Measurements from ENCODE around the gene FCRL4.

Gene FCRL4

DNA sequence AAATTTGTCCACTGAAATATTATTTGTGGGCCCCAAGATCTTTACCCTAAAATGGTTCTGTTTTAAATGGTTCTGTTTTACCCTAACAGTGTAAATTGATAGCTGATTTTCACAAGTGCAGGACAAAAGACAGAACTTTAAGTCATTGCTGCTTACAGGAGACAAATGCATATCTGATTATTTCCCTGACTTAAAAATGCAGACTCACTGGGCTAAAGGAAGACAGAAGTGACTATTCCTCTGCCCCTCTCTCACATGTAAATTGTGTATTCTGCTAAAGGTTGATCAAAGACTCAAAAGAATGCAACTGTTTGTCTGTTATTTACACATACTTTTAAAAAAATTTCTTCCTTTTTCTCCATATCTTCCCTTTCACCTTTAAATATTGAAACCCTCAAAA is 58.3 kb downstream of the FCRL4 start:
- no peak for TF ChIP-seq EZH2phosphoT487 (IDR thresholded peaks at IDR 0.05; ENCODE audit: borderline replicate concordance)
- TF ChIP-seq, protein P1, sequence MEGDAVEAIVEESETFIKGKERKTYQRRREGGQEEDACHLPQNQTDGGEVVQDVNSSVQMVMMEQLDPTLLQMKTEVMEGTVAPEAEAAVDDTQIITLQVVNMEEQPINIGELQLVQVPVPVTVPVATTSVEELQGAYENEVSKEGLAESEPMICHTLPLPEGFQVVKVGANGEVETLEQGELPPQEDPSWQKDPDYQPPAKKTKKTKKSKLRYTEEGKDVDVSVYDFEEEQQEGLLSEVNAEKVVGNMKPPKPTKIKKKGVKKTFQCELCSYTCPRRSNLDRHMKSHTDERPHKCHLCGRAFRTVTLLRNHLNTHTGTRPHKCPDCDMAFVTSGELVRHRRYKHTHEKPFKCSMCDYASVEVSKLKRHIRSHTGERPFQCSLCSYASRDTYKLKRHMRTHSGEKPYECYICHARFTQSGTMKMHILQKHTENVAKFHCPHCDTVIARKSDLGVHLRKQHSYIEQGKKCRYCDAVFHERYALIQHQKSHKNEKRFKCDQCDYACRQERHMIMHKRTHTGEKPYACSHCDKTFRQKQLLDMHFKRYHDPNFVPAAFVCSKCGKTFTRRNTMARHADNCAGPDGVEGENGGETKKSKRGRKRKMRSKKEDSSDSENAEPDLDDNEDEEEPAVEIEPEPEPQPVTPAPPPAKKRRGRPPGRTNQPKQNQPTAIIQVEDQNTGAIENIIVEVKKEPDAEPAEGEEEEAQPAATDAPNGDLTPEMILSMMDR (conservative IDR thresholded peaks at IDR 0.05; ENCODE audit: low read length): no peak
- no peak overlapping the region for H2AFZ ChIP-seq (ENCODE audit: low read length)
- H3K9me2 ChIP-seq (replicated peaks; ENCODE audit: low read depth, low read length): no peaks in the 10 kb centered on the region
- no peaks in the 10 kb centered on the region for H3F3A ChIP-seq (ENCODE audit: low read depth)
- no peaks in the 10 kb centered on the region for H3K79me2 ChIP-seq (ENCODE audit: insufficient read depth, low read length)
- no peak overlapping the region for H3K4me2 ChIP-seq (ENCODE audit: low read depth, low read length, poor library complexity, severe bottlenecking)
- H3K27me3 ChIP-seq (ENCODE audit: insufficient read depth, low read length, poor library complexity, severe bottlenecking): no peaks in the 10 kb centered on the region
- no peak overlapping the region for H3K4me3 ChIP-seq (ENCODE audit: low read length, poor library complexity, severe bottlenecking)
- H3K36me3 ChIP-seq (ENCODE audit: insufficient read depth, low read length): no peaks in the 10 kb centered on the region
- H3K9me3 ChIP-seq (ENCODE audit: insufficient read depth, low read depth, low read length): no peaks in the 10 kb centered on the region
- H3K4me1 ChIP-seq (ENCODE audit: insufficient read depth, low read length, poor library complexity, severe bottlenecking): no peaks in the 10 kb centered on the region
- no peak overlapping the region for H3K9ac ChIP-seq (ENCODE audit: low read depth, low read length, poor library complexity, severe bottlenecking)
- H4K20me1 ChIP-seq (ENCODE audit: insufficient read depth, low read length, poor library complexity, severe bottlenecking): no peaks in the 10 kb centered on the region

DNA sequence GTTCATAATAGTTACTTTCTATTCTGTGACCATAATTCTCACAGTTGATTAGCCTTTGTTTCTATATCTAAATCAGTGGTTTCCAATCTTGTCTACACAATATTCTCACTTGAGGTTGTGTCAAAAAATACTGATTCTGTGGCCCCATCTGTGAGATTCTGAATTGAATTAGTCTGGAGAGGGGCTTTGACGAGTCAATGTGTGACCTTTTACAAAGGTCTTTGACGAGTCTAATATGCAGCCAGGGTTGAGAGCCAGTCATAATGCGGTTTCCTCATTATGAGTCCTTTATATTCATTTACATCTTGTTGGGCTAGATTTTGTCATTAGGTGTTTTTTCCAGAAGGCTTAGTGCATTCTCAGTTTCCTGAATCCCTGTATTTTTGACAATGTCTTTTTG is 65.3 kb downstream of the FCRL4 start:
- no peaks in the 10 kb centered on the region for H4K20me1 ChIP-seq (ENCODE audit: insufficient read depth, low read length, poor library complexity, severe bottlenecking)
- no peaks in the 10 kb centered on the region for H3K9me2 ChIP-seq (replicated peaks; ENCODE audit: low read depth, low read length)
- TF ChIP-seq EZH2phosphoT487 (IDR thresholded peaks at IDR 0.05; ENCODE audit: borderline replicate concordance): no peak
- TF ChIP-seq, protein P1 (conservative IDR thresholded peaks at IDR 0.05; ENCODE audit: low read length): no peak

DNA sequence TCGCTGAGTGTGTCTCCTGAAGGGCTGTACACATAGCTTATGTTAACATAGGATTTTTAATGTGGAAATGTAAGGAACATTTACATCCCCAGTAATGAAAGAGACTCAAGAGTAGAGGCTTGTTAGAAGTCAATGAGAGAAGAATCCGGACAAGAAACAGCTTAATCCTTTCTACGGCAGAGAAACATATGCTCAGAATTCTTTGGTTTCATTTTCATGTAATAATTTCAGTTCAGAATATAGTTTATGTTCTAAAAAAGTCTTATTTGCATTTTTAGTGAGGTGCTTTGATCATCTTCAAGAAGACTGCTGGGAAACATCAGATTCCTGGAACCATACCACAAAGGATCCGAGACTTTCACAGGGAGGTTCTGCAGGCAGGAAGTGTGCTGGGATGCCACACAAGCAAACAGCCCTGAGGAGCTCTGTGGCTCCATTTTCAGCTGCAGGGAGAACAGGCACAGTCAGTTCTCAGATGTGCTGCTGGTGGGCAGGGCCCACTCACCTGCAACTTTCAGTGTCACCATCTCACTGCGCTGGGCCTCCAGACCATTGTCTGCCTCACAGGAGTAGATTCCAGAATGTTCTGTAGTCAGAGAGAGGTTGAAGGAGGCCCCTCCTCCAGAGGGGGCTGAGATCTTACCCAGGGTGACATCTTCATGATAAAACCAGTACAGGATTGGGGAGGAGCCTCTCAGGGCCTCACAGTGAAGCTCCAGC is 74.0 kb downstream of the FCRL4 start:
- no peaks in the 10 kb centered on the region for H4K20me1 ChIP-seq (ENCODE audit: insufficient read depth, low read length, poor library complexity, severe bottlenecking)
- H3K9me2 ChIP-seq (replicated peaks; ENCODE audit: low read depth, low read length): no peaks in the 10 kb centered on the region
- H3K4me2 ChIP-seq (ENCODE audit: low read depth, low read length, poor library complexity, severe bottlenecking): no peak overlapping the region
- H2AFZ ChIP-seq (ENCODE audit: low read length): no peak overlapping the region
- H3F3A ChIP-seq (ENCODE audit: low read depth): no peaks in the 10 kb centered on the region
- H3K9ac ChIP-seq (ENCODE audit: low read depth, low read length, poor library complexity, severe bottlenecking): no peak overlapping the region
- H3K27me3 ChIP-seq (ENCODE audit: insufficient read depth, low read length, poor library complexity, severe bottlenecking): no peaks in the 10 kb centered on the region
- H3K9me3 ChIP-seq (ENCODE audit: insufficient read depth, low read depth, low read length): no peaks in the 10 kb centered on the region
- no peak overlapping the region for H3K4me3 ChIP-seq (ENCODE audit: low read length, poor library complexity, severe bottlenecking)
- no peak for TF ChIP-seq EZH2phosphoT487 (IDR thresholded peaks at IDR 0.05; ENCODE audit: borderline replicate concordance)
- TF ChIP-seq, protein P1 (conservative IDR thresholded peaks at IDR 0.05; ENCODE audit: low read length): no peak
- no peaks in the 10 kb centered on the region for H3K4me1 ChIP-seq (ENCODE audit: insufficient read depth, low read length, poor library complexity, severe bottlenecking)
- H3K79me2 ChIP-seq (ENCODE audit: insufficient read depth, low read length): no peaks in the 10 kb centered on the region
- H3K36me3 ChIP-seq (ENCODE audit: insufficient read depth, low read length): no peaks in the 10 kb centered on the region

More for the DNA sequence above, 65.3 kb downstream of the FCRL4 start:
- Histone ChIP-seq H3K4me1 (ENCODE audit: insufficient read depth, low read length, poor library complexity, severe bottlenecking) (no peaks in the 10 kb centered on the region), H3K9ac (ENCODE audit: low read depth, low read length, poor library complexity, severe bottlenecking) (no peak overlapping the region), H3K4me2 (ENCODE audit: low read depth, low read length, poor library complexity, severe bottlenecking) (no peak overlapping the region), H3K4me3 (ENCODE audit: low read length, poor library complexity, severe bottlenecking) (no peak overlapping the region), H3F3A (ENCODE audit: low read depth) (no peaks in the 10 kb centered on the region), H3K27me3 (ENCODE audit: insufficient read depth, low read length, poor library complexity, severe bottlenecking) (no peaks in the 10 kb centered on the region), H3K79me2 (ENCODE audit: insufficient read depth, low read length) (no peaks in the 10 kb centered on the region), H3K36me3 (ENCODE audit: insufficient read depth, low read length) (no peaks in the 10 kb centered on the region), H2AFZ (ENCODE audit: low read length) (no peak overlapping the region), H3K9me3 (ENCODE audit: insufficient read depth, low read depth, low read length) (no peaks in the 10 kb centered on the region)

All from Loucy (cell line).